ENCODE results near the gene SFXN4. TPM values are rescaled to one million over a fixed set of nuclear protein-coding genes. Genes with fewer than 3 reads are reported as not detected.

The SFXN4 gene, protein sequence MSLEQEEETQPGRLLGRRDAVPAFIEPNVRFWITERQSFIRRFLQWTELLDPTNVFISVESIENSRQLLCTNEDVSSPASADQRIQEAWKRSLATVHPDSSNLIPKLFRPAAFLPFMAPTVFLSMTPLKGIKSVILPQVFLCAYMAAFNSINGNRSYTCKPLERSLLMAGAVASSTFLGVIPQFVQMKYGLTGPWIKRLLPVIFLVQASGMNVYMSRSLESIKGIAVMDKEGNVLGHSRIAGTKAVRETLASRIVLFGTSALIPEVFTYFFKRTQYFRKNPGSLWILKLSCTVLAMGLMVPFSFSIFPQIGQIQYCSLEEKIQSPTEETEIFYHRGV
- total RNA-seq: 10 to 100 TPM; 22.8 to 35.5 (median 26.2) TPM

DNA sequence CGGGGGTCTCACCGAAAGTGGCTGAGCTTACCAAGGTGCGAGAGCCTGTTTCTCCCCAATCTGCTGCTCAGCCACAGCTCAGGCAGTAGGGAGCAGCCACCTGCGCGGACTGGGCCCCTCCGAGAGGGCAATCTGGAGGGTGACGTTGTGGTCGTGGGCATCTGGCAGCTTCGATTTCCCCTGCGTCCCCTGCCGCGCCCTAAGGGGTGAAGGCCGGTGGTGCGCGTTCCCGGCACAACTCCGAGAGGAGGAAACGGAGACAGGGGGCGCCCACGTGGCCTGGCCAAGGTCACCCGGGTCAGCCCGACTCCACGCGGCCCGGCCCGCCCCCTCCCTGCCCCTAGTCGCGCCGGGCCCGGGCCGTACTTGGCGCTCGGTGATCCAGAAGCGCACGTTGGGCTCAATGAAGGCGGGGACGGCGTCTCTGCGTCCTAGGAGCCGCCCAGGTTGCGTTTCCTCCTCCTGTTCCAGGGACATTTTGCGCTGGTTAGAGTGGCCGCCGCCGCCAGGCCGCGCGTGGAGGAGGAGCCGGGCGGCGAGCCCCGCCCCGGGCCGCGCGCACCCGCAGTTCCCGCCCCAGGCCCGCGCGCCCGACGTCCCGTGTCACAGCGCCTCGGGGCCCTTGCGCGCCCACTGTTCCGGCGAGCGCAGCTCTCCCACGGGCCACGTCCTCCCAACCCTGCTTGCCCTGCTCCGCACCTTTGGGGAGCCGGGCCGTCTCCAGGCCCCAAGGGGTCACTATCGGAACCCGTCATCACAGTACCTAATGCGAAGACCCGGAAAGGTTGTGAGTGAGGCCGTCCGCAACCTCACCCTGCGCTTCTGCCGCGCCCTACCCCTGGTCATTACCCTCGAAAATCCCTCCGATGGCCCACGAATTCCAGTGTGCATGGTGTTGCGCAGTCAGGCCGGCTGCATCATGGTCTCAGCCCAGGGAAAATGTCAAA, at the start of gene SFXN4:
Gene SFXN4, minus strand, starts transcription at position 544 of the 947 bp plus-strand sequence. Its CDS starts 67 bp downstream, at position 477.
- H3K27me3 ChIP-seq: no peaks in the 10 kb centered on the region
- peak; percentile 78 to 92 (median 91) for DNase-seq
- H3K9me3 ChIP-seq: no peaks in the 10 kb centered on the region
- TF ChIP-seq POLR2A (IDR thresholded peaks at IDR 0.05): peak; percentile 75 to 79
- TF ChIP-seq, protein P1, sequence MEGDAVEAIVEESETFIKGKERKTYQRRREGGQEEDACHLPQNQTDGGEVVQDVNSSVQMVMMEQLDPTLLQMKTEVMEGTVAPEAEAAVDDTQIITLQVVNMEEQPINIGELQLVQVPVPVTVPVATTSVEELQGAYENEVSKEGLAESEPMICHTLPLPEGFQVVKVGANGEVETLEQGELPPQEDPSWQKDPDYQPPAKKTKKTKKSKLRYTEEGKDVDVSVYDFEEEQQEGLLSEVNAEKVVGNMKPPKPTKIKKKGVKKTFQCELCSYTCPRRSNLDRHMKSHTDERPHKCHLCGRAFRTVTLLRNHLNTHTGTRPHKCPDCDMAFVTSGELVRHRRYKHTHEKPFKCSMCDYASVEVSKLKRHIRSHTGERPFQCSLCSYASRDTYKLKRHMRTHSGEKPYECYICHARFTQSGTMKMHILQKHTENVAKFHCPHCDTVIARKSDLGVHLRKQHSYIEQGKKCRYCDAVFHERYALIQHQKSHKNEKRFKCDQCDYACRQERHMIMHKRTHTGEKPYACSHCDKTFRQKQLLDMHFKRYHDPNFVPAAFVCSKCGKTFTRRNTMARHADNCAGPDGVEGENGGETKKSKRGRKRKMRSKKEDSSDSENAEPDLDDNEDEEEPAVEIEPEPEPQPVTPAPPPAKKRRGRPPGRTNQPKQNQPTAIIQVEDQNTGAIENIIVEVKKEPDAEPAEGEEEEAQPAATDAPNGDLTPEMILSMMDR (IDR thresholded peaks at IDR 0.05): peak in 3 of 6 experiments; percentile 13 to 34 (median 20)
- peaks cover 0 to 7% (median 2%) of the 10 kb centered on the region in 4 donors for H3K4me1 ChIP-seq
- peak within 1 kb of the TSS; percentile 62 to 94 (median 73) for H3K4me3 ChIP-seq
- peaks cover 0 to 32% (median 0%) of the 10 kb centered on the region in 3 donors for H3K36me3 ChIP-seq
- H3K27ac ChIP-seq: peak within 1 kb of the TSS; percentile 81 to 94 (median 89)

DNA sequence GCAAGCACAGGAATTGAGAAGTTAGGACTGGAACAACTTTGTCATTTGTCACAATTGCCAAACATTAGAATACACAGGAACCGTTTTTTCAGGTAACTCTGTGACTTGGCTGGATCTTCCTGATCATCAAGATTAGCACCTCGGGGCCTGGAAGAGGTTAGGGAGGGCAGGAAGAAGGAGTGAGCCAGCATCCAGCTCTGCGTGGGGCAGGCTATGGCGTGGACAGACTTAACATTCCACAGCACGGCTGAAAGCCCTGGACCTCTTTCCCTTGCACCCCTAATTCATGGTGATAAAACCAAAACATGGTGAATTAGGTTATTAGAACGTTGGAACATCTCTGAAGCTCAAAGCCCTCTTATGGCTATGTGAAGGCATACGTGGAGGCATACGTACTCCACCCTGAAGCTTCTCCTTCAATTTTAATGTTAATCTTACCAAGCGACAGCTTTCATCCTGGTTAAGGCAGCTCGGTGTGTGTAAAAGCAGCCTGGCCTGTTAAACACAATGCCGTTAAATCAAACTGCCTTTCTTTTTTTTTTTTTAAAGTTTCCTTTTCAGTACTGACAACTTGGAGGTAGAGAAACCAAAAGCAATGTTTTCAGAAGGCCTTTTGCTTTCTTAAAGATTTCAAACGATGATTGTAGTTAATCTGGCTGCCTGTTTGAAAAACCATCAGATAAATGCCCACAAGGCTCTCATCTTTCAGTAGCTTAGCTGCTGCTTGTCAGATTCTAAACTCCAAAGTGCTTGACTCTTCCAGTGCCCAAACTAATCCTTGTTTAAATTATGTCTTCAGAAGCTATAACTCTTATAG, 46.3 kb upstream of the SFXN4 start:
- Histone ChIP-seq H3K36me3 (no peaks in the 10 kb centered on the region), H3K4me1 (peaks cover 0 to 25% (median 0%) of the 10 kb centered on the region in 4 donors), H3K27ac (peak overlapping the region; percentile 39 to 99 (median 76)), H3K9me3 (no peaks in the 10 kb centered on the region), H3K4me3 (peak overlapping the region in 1 of 4 donors; percentile 7), H3K27me3 (no peaks in the 10 kb centered on the region)
- DNase-seq: no peak
- TF ChIP-seq, protein P1 (IDR thresholded peaks at IDR 0.05): no peak
- TF ChIP-seq POLR2A (IDR thresholded peaks at IDR 0.05): no peak

DNA sequence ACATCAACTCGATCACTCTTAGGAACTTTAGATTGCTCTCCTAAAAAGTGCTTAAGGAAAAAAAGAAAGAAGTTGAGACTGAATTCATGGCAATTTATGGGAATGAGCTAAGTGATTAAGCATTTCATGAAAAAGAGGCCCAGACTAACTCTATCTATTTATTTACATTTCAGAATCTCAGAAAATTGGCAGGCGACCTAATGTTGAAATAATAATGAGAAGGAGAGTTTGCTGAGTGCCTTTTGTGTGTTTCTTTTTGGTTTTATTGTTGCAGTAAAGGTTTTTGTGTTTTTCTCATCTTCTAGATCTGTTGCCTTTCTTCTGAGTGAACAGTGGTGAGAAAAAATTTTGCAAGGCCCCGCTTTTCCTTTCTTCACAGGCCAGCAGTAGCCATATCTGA, 45.7 kb upstream of the SFXN4 start:
- peak overlapping the region; percentile 39 to 99 (median 76) for H3K27ac ChIP-seq
- no peaks in the 10 kb centered on the region for H3K27me3 ChIP-seq
- TF ChIP-seq, protein P1 (IDR thresholded peaks at IDR 0.05): no peak
- no peak for TF ChIP-seq POLR2A (IDR thresholded peaks at IDR 0.05)
- no peaks in the 10 kb centered on the region for H3K36me3 ChIP-seq
- no peaks in the 10 kb centered on the region for H3K9me3 ChIP-seq
- H3K4me3 ChIP-seq: no peak overlapping the region
- peaks cover 0 to 28% (median 3%) of the 10 kb centered on the region in 4 donors for H3K4me1 ChIP-seq
- DNase-seq: no peak

DNA sequence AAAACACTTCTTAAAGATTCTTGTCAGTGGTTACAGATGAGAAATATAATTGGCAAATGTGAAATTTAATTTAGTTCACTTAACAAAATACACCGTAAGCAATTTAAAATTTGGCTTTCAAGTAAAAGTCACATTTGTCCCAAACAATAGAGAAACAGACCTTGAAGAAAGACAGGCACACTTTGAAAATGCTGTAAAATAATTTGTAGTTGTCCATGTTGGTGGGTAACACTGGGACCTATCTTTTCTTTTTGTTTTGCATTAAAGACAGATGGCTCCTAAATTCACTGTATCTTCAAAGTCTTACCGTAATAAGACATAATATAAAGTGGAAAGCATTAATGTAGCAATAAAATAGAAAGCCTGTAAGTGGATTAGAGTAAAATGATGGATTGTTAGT, 45.1 kb upstream of the SFXN4 start:
- Histone ChIP-seq H3K4me3 (no peak overlapping the region), H3K4me1 (peaks cover 0 to 33% (median 7%) of the 10 kb centered on the region in 4 donors), H3K27me3 (no peaks in the 10 kb centered on the region), H3K9me3 (no peaks in the 10 kb centered on the region), H3K27ac (peak overlapping the region in 3 of 4 donors; percentile 23 to 99 (median 75)), H3K36me3 (no peaks in the 10 kb centered on the region)
- TF ChIP-seq, protein P1 (IDR thresholded peaks at IDR 0.05): no peak
- TF ChIP-seq POLR2A (IDR thresholded peaks at IDR 0.05): no peak
- DNase-seq: no peak
